Pancreas (tissue), 10 donors: ENCODE data around the gene ANKH. TPM values are rescaled to one million over a fixed set of nuclear protein-coding genes. Genes with fewer than 3 reads are reported as not detected.
A peak's percentile ranks its signal among the peaks of the same experiment; 100 is the strongest.

Experiments
- ATAC-seq, 4 donors: fragments of 200-7000 bp; cut with Tn5 transposase; one replicate each; pipeline versions ENCODE4 v1.8.0 to v1.9.1; 2020; ENCODE audit warnings: mild to moderate bottlenecking in 4 of 4, moderate library complexity in 4 of 4
- DNase-seq, 6 donors: peaks; one replicate each; pipeline ENCODE4 v3.0.0-alpha.2; 2020
- FAIRE-seq: peaks from 2 replicates; lab custom pipeline; 2012; peaks lifted over from hg19 to GRCh38; lab: Jason Lieb, UNC
- H3K27ac ChIP-seq, 4 donors: fragments of 200-600 bp; sonication (generic); 1 replicate in 3 of 4; 2 replicates in 1 of 4; pipeline versions ENCODE4 v1.5.0 to v1.8.0; 2020
- H3K27me3 ChIP-seq, 4 donors: fragments of 200-600 bp; one replicate each; pipeline ENCODE4 v1.8.0; 2021
- H3K36me3 ChIP-seq, 3 donors: fragments of 200-600 bp; sonication (generic) in 1 of 3; one replicate each; pipeline versions ENCODE4 v1.5.0 to v1.8.0; 2020 to 2021
- H3K4me1 ChIP-seq, 3 donors: fragments of 200-600 bp; one replicate each; pipeline ENCODE4 v1.8.0; 2021
- H3K4me3 ChIP-seq, 4 donors: fragments of 200-600 bp; sonication (generic) in 2 of 4; one replicate each; pipeline versions ENCODE4 v1.5.0 to v1.8.0; 2020 to 2021
- H3K9me3 ChIP-seq, 4 donors: fragments of 200-600 bp; one replicate each; pipeline ENCODE4 v1.8.0; 2021
- CTCF ChIP-seq, 4 donors: fragments of 200-600 bp; sonication (generic) in 3 of 4; IDR thresholded peaks; one replicate each; pipeline versions ENCODE4 v1.5.0 to v1.8.0; 2021; ENCODE audit warnings: antibody characterized with exemption in 4 of 4
- WGBS, 2 donors: extraction: QIAGEN DNeasy Blood & Tissue Kit; methylation state at CpG; one replicate each; pipeline ENCODE4 v1.1.7; 2013; 5-methylcytosine and 5-hydroxymethylcytosine counted together
- intact Hi-C, 3 donors: fragments of 100-400 bp; cut with DNase I; formaldehyde crosslinking; loops; one replicate each; pipeline versions ENCODE4 v1.11.1 to v1.14.2; 2022
- polyA plus RNA-seq, 2 donors: library from polyadenylated mRNA; stranded (reverse); fragments of 200-250 nt; gene quantifications; one replicate each; pipeline ENCODE4 v1.2.3, GENCODE V29; 2013
- total RNA-seq, 6 donors: library from RNA; stranded (reverse); fragmentation: NEBNext Ultra II Directional in 4 of 6; extraction: Animal tissue kit (Norgen Biotek cat#: 25700) in 4 of 6; gene quantifications; one replicate each; pipeline versions ENCODE4 v1.2.1 to v1.2.4, GENCODE V29; 2021 to 2023
- donor health status: healthy with polysubstance abuse.
- donor health status: DM: no; HTN: no; CAD: no; lungs with moderate emphysema.
- donor health status: DM: no; HTN: no; CAD: no.
- donor health status: control.
- donor health status: control.
- donor health status: Bipolar disorder and iron deficiency.
- donor health status: DM: yes; HTN: yes; CAD: no.
- donor health status: DM: no; HTN: no; CAD: no.
- donor health status: DM: no; HTN: no; CAD: no.
- donor health status: DM: yes; HTN: yes; CAD: no.

ANKH gene
- total and polyA plus RNA-seq, 8 donors = 11.8 to 48.6 (median 37.7) TPM

DNA sequence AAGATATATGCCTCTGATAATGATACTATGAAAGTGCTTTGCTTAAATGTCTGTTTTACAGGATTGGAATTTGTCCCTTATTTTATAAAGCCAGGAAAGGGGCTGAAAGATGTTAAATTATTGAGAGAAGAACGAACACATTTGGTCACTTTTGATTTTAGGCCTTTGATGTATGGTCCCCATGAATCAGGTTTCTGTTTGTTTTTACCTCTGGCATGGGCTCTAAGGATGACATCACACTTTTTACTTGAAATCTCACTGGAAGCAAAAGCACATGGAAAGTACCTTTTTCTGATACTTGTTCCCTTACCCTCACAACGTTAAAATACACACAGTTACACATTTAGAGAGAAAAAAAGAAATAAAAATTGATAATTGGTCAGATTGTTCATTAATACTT is 200.2 kb downstream of the ANKH start:
- H3K9me3 ChIP-seq = no peaks in the 10 kb centered on the region
- no peaks in the 10 kb centered on the region for H3K27me3 ChIP-seq
- intact Hi-C loops = no loop called here
- ATAC-seq (peak in 3 of 4 donors; percentile 45 to 78 (median 70)), FAIRE-seq (no peak), DNase-seq (no peak)
- no peak for TF ChIP-seq CTCF (IDR thresholded peaks at IDR 0.05)
- H3K36me3 ChIP-seq = no peaks in the 10 kb centered on the region
- 17 to 23% methylated on average over 2 of the region's 2 CpGs for WGBS, 2 donors
- peak overlapping the region in 2 of 4 donors; percentile 51 to 57 for H3K27ac ChIP-seq
- peaks cover 15 to 51% (median 20%) of the 10 kb centered on the region in 3 donors for H3K4me1 ChIP-seq
- no peak overlapping the region for H3K4me3 ChIP-seq

GRCh38 chr5:14669975-14670374 is 201.6 kb downstream of the ANKH start:
- no peaks in the 10 kb centered on the region for H3K36me3 ChIP-seq
- 58 to 64% methylated on average over 1 of the region's 1 CpG for WGBS, 2 donors
- peaks cover 21 to 47% (median 26%) of the 10 kb centered on the region in 3 donors for H3K4me1 ChIP-seq
- no peak overlapping the region for H3K27ac ChIP-seq
- H3K4me3 ChIP-seq = no peak overlapping the region
- TF ChIP-seq CTCF (IDR thresholded peaks at IDR 0.05) = no peak
- no peak for FAIRE-seq
- no peak for ATAC-seq
- no peaks in the 10 kb centered on the region for H3K9me3 ChIP-seq
- no peaks in the 10 kb centered on the region for H3K27me3 ChIP-seq
- DNase-seq = no peak
- intact Hi-C loops = no loop called here

- intact Hi-C loops = no loop called here
- no peak for FAIRE-seq
- no peak overlapping the region for H3K4me3 ChIP-seq
- no peaks in the 10 kb centered on the region for H3K27me3 ChIP-seq
- no peak for ATAC-seq
- no peaks in the 10 kb centered on the region for H3K36me3 ChIP-seq
- 86 to 88% methylated on average over 5 of the region's 5 CpGs for WGBS, 2 donors
- TF ChIP-seq CTCF (IDR thresholded peaks at IDR 0.05) = no peak
- no peak for DNase-seq
- no peak overlapping the region for H3K27ac ChIP-seq
- H3K9me3 ChIP-seq = no peaks in the 10 kb centered on the region
- peaks cover 21 to 47% (median 26%) of the 10 kb centered on the region in 3 donors for H3K4me1 ChIP-seq
These were observed 202.2 kb downstream of the ANKH start for GRCh38 chr5:14669415-14669814.

GRCh38 chr5:14668181-14668591 is 203.4 kb downstream of the ANKH start:
- FAIRE-seq = no peak
- H3K4me3 ChIP-seq = no peak overlapping the region
- DNase-seq = no peak
- H3K36me3 ChIP-seq = no peaks in the 10 kb centered on the region
- WGBS, 2 donors = 70 to 77% methylated on average over 5 of the region's 5 CpGs
- ATAC-seq = no peak
- intact Hi-C loops = no loop called here
- no peaks in the 10 kb centered on the region for H3K27me3 ChIP-seq
- no peaks in the 10 kb centered on the region for H3K9me3 ChIP-seq
- peaks cover 21 to 48% (median 26%) of the 10 kb centered on the region in 3 donors for H3K4me1 ChIP-seq
- no peak for TF ChIP-seq CTCF (IDR thresholded peaks at IDR 0.05)
- no peak overlapping the region for H3K27ac ChIP-seq

DNA sequence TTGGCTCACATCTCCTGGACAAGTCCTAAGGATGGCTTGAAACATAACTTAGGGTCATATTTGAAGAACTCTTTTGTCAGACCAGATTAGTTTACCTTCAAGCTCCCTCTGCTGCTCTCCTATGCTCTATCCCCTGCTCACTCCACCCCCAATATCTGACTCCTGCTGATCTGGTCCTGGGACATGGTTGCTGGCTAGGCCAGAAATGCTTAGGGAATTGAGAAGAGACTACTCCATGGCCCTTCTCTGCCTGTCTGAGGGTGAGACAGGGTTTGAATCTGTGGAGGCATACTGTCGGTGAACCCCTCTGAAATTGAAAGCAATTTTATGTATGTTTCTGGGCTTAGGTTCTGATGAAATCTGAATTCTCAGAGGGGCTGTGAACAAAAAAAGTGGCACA is 203.8 kb downstream of the ANKH start:
- H3K4me3 ChIP-seq = no peak overlapping the region
- intact Hi-C loops = no loop called here
- peaks cover 21 to 44% (median 26%) of the 10 kb centered on the region in 3 donors for H3K4me1 ChIP-seq
- H3K9me3 ChIP-seq = no peaks in the 10 kb centered on the region
- no peak for TF ChIP-seq CTCF (IDR thresholded peaks at IDR 0.05)
- no peaks in the 10 kb centered on the region for H3K36me3 ChIP-seq
- H3K27me3 ChIP-seq = no peaks in the 10 kb centered on the region
- FAIRE-seq (no peak), DNase-seq (no peak), ATAC-seq (no peak)
- 96 to 100% methylated on average over 1 of the region's 1 CpG for WGBS, 2 donors
- no peak overlapping the region for H3K27ac ChIP-seq
